Type B pancreatic cell (in vitro differentiated cells): ENCODE data around the gene KIF26B. TPM values are rescaled to one million over a fixed set of nuclear protein-coding genes. Genes with fewer than 3 reads are reported as not detected.
A peak's percentile ranks its signal among the peaks of the same experiment; 100 is the strongest.

ENCODE experiments used
- DNase-seq: peaks from one replicate; pipeline ENCODE4 v3.0.0; 2021; ENCODE audit warnings: mixed read lengths; ENCODE audit not compliant: unreplicated experiment; ENCODE audit errors: extremely low spot score
- H3K27ac Mint-ChIP-seq: 2 replicates; pipeline ENCODE4 v1.8.0; 2021; ENCODE audit warnings: mild to moderate bottlenecking, mixed read lengths
- H3K27me3 Mint-ChIP-seq: 2 replicates; pipeline ENCODE4 v1.8.0; 2021; ENCODE audit warnings: mixed read lengths
- H3K36me3 Mint-ChIP-seq: 2 replicates; pipeline ENCODE4 v1.8.0; 2021; ENCODE audit warnings: mixed read lengths
- H3K4me1 Mint-ChIP-seq: one replicate; pipeline ENCODE4 v1.8.0; 2021; ENCODE audit warnings: mixed read lengths; ENCODE audit not compliant: unreplicated experiment
- H3K4me3 Mint-ChIP-seq: 2 replicates; pipeline ENCODE4 v1.8.0; 2021; ENCODE audit warnings: mild to moderate bottlenecking, mixed read lengths
- H3K9me3 Mint-ChIP-seq: 2 replicates; pipeline ENCODE4 v1.8.0; 2021; ENCODE audit warnings: mixed read lengths
- total RNA-seq: library from RNA; stranded (reverse); gene quantifications from 2 replicates; pipeline ENCODE4 v1.2.1, GENCODE V29; 2021; ENCODE audit warnings: low replicate concordance
- TF ChIP-seq, protein P1 (sequence below): fragments of 200-600 bp; sonication (generic); conservative IDR thresholded peaks from 2 replicates; pipeline ENCODE4 v1.5.0; 2021; ENCODE audit warnings: antibody characterized with exemption, mild to moderate bottlenecking

KIF26B gene
- total RNA-seq, 1 donor from 2014 or later = 22.1 TPM

DNA sequence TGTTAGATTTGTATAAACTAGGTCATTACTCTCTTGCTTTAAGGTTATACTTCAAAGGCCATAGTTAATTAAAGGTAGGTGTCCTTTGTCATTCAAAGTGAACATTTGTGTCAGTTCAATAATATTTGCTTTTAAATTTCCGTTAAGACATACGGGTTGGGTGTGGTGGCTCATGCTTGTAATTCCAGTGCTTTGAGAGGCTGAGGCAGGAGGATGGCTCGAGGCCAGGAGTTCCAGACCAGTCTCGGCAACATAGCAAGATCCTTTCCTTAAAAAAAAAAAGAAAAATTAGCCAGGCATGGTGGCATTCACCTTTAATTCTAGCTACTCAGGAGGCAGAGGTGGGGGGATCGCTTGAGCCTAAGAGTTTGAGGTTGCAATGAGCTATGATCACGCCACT, 80.4 kb downstream of the KIF26B start:
- DNase-seq = no peak
- peak overlapping the region; percentile 46 for H3K4me3 Mint-ChIP-seq
- H3K9me3 Mint-ChIP-seq = no peaks in the 10 kb centered on the region
- H3K4me1 Mint-ChIP-seq = peaks cover 17% of the 10 kb centered on the region
- peaks cover 6% of the 10 kb centered on the region for H3K36me3 Mint-ChIP-seq
- H3K27me3 Mint-ChIP-seq = peaks cover 8% of the 10 kb centered on the region
- TF ChIP-seq, protein P1, sequence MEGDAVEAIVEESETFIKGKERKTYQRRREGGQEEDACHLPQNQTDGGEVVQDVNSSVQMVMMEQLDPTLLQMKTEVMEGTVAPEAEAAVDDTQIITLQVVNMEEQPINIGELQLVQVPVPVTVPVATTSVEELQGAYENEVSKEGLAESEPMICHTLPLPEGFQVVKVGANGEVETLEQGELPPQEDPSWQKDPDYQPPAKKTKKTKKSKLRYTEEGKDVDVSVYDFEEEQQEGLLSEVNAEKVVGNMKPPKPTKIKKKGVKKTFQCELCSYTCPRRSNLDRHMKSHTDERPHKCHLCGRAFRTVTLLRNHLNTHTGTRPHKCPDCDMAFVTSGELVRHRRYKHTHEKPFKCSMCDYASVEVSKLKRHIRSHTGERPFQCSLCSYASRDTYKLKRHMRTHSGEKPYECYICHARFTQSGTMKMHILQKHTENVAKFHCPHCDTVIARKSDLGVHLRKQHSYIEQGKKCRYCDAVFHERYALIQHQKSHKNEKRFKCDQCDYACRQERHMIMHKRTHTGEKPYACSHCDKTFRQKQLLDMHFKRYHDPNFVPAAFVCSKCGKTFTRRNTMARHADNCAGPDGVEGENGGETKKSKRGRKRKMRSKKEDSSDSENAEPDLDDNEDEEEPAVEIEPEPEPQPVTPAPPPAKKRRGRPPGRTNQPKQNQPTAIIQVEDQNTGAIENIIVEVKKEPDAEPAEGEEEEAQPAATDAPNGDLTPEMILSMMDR = no peak
- H3K27ac Mint-ChIP-seq = no peak overlapping the region

DNA sequence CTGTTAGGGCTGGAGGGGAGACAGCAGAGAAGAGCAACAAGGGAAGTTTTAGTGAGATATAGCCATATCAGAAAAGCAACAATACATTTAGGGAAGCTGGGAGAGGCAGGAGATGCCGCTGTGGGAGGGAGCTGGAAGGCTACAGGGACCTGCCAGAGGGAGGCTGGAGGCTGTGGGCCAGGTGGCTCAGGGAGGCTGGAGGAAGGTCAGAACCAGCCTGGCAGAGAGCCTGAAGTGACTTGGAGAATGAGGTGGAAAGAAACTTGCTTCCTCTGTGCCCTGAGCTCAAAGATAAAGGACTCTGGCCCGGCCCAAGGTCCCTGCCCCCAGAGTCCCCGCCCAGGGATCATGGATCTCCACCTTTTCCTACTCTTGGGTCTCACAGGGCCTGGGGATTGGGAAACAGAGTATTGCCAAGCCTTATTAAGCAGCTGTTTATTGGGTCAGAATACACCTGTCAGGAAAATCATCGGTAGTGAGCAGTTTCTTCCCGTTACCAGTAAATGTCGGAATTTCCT, 85.9 kb downstream of the KIF26B start:
- H3K9me3 Mint-ChIP-seq = no peaks in the 10 kb centered on the region
- H3K4me1 Mint-ChIP-seq = peaks cover 11% of the 10 kb centered on the region
- TF ChIP-seq, protein P1 = no peak
- no peak for DNase-seq
- no peak overlapping the region for H3K27ac Mint-ChIP-seq
- H3K4me3 Mint-ChIP-seq = no peak overlapping the region
- peaks cover 3% of the 10 kb centered on the region for H3K36me3 Mint-ChIP-seq
- H3K27me3 Mint-ChIP-seq = peaks cover 4% of the 10 kb centered on the region

DNA sequence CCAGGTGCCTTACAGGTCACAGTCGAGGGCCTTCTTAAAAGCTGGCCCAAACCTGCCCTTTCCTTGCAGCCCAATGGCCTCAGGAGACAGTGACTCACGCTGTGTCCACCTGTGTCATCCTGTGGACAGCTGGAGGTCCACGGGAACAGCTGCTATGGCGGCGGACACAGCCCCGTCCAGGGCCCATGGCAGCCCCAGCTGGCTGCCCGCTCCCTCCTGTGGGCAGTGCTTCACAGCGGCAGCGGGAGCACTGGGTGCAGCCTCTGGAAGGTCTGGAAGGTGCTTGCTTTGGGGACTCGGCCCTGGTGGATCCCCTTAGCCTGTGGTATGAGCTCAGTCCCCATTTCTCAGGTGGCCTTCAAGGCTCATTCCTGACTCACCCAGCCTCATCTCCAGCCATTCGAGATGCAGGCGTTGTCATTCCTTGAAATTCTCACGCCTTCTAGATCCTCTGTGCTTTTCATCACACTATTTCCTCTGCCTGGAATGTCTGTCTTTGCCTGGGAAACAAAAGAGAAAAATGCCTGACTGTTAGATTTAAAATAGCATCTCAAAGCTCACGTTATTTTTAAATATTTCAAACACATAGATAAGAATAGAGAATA, 86.8 kb downstream of the KIF26B start:
- no peak overlapping the region for H3K27ac Mint-ChIP-seq
- H3K4me3 Mint-ChIP-seq = no peak overlapping the region
- peaks cover 3% of the 10 kb centered on the region for H3K36me3 Mint-ChIP-seq
- H3K9me3 Mint-ChIP-seq = no peaks in the 10 kb centered on the region
- TF ChIP-seq, protein P1 = no peak
- peaks cover 4% of the 10 kb centered on the region for H3K27me3 Mint-ChIP-seq
- DNase-seq = no peak
- H3K4me1 Mint-ChIP-seq = peaks cover 11% of the 10 kb centered on the region

DNA sequence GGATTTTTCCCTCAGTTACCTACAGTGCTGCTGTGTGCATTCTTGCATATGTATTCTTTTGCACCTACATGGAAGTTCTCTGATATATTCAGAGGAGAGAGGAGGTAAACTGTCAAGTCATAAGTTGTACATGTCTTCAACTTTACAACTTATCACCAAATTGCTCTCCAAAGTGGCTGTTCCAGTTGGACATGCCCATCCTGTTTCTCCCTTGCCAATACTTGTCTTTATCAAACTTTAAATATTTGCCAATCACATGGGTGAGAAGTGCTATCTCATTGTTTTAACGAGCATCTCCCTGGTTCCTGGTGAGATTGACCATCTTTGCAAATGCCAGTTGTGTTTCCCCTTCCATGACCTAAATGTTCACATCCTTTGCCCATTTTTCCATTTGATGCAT, 88.2 kb downstream of the KIF26B start:
- Mint-ChIP-seq H3K4me3 (no peak overlapping the region), H3K4me1 (peaks cover 13% of the 10 kb centered on the region), H3K27me3 (peaks cover 4% of the 10 kb centered on the region), H3K27ac (no peak overlapping the region), H3K36me3 (peaks cover 3% of the 10 kb centered on the region), H3K9me3 (no peaks in the 10 kb centered on the region)
- TF ChIP-seq, protein P1 = no peak
- DNase-seq = no peak

DNA sequence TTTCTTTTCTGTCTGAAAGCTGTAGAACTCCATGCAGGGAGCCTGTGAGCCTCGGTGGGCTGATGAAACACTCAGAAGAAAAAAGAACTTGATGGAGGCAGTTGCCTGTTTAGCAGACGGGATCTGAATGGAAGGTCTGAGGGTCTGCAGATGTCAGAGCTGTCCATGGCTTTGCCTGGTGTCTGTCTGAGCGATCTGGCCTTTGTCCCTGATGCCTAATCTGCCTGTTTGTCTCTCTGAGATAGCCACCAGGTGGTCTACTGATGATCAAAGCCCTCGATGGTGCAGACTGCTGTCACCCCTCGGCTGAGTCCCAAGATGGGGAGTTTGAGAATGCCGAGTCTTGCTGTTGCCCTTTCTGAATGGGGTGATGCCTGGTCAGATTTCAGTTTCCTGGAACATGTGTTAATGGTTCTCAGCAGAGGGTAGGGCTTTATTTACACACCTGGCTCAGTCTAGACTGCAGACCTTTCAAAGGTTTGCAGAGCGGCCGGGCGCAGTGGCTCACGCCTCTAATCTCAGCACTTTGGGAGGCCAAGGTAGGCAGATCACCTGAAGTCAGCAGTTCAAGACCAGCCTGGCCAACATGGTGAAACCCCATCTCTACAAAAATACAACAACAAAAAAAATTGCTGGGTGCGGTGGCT, 90.4 kb downstream of the KIF26B start:
- TF ChIP-seq, protein P1 = no peak
- Mint-ChIP-seq H3K4me1 (peaks cover 13% of the 10 kb centered on the region), H3K27ac (no peak overlapping the region), H3K9me3 (no peaks in the 10 kb centered on the region), H3K4me3 (no peak overlapping the region), H3K27me3 (peaks cover 3% of the 10 kb centered on the region), H3K36me3 (peaks cover 6% of the 10 kb centered on the region)
- no peak for DNase-seq
